ENCODE results near the gene NAPSA. TPM values are rescaled to one million over a fixed set of nuclear protein-coding genes. Genes with fewer than 3 reads are reported as not detected.

Gene NAPSA
- polyA plus RNA-seq, 1 donor from 2014 or later = not detected

DNA sequence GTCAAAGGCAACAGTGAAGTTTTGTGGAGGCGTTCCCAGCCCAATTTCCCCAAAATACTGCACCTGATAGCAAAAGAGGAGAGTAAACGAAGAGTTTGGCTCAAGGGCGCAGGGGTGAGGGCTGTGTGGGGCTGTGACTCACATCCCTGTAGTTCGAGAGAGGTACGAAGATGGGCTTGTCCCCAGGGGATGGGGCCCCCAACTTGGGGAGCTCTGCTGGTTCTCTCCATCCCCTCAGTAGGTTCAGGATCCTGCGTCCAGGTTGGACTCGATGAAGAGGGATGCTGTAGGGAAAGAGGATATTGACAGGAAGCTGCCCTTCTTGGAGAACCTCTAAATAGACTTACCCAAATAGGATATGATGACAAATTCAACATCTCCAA is 3.4 kb downstream of the NAPSA start:
- Histone ChIP-seq H3K9me2 (ENCODE audit: insufficient read depth, low read length) (no peaks in the 10 kb centered on the region), H3F3A (ENCODE audit: insufficient read depth, low read length, poor library complexity, severe bottlenecking) (no peaks in the 10 kb centered on the region), H3K36me3 (ENCODE audit: insufficient read depth, low read length) (no peaks in the 10 kb centered on the region), H3K4me3 (ENCODE audit: low read length) (no peak overlapping the region), H2AFZ (ENCODE audit: low read depth, low read length) (no peak overlapping the region), H3K9me3 (ENCODE audit: low read length) (no peaks in the 10 kb centered on the region), H3K9ac (ENCODE audit: low read length) (no peak overlapping the region), H4K20me1 (ENCODE audit: insufficient read depth) (no peaks in the 10 kb centered on the region), H3K4me2 (ENCODE audit: low read length) (no peak overlapping the region), H3K27me3 (ENCODE audit: insufficient read depth, low read depth, low read length) (no peaks in the 10 kb centered on the region), H3K79me2 (replicated peaks; ENCODE audit: insufficient read depth, low read length) (no peaks in the 10 kb centered on the region), H3K27ac (ENCODE audit: low read length) (no peak overlapping the region)
- TF ChIP-seq SMC3 (conservative IDR thresholded peaks at IDR 0.05; ENCODE audit: poor library complexity) (no peak), REST (IDR thresholded peaks at IDR 0.05; ENCODE audit: borderline replicate concordance) (no peak), CTCF (IDR thresholded peaks at IDR 0.05; ENCODE audit: poor library complexity, severe bottlenecking) (no peak), RAD21 (conservative IDR thresholded peaks at IDR 0.05) (no peak), EP300 (conservative IDR thresholded peaks at IDR 0.05; ENCODE audit: poor library complexity, severe bottlenecking) (no peak), EZH2 (IDR thresholded peaks at IDR 0.05; ENCODE audit: borderline replicate concordance, insufficient read depth, low read length, poor library complexity, severe bottlenecking) (no peak), POLR2AphosphoS5 (IDR thresholded peaks at IDR 0.05) (no peak), TAF1 (IDR thresholded peaks at IDR 0.05; ENCODE audit: low read depth) (no peak)

GRCh38 chr19:50361290-50362029 is 4.0 kb downstream of the NAPSA start:
- Histone ChIP-seq H3K9ac (ENCODE audit: low read length) (no peak overlapping the region), H3K27ac (ENCODE audit: low read length) (no peak overlapping the region), H3K9me2 (ENCODE audit: insufficient read depth, low read length) (no peaks in the 10 kb centered on the region), H3F3A (ENCODE audit: insufficient read depth, low read length, poor library complexity, severe bottlenecking) (no peaks in the 10 kb centered on the region), H3K27me3 (ENCODE audit: insufficient read depth, low read depth, low read length) (no peaks in the 10 kb centered on the region), H3K4me3 (ENCODE audit: low read length) (no peak overlapping the region), H4K20me1 (ENCODE audit: insufficient read depth) (no peaks in the 10 kb centered on the region), H3K36me3 (ENCODE audit: insufficient read depth, low read length) (no peaks in the 10 kb centered on the region), H2AFZ (ENCODE audit: low read depth, low read length) (no peak overlapping the region), H3K9me3 (ENCODE audit: low read length) (no peaks in the 10 kb centered on the region), H3K79me2 (replicated peaks; ENCODE audit: insufficient read depth, low read length) (no peaks in the 10 kb centered on the region), H3K4me2 (ENCODE audit: low read length) (no peak overlapping the region)
- no peak for TF ChIP-seq REST (IDR thresholded peaks at IDR 0.05; ENCODE audit: borderline replicate concordance)
- TF ChIP-seq POLR2AphosphoS5 (IDR thresholded peaks at IDR 0.05) = no peak
- no peak for TF ChIP-seq MXI1 (conservative IDR thresholded peaks at IDR 0.05; ENCODE audit: poor library complexity, severe bottlenecking)
- TF ChIP-seq RAD21 (conservative IDR thresholded peaks at IDR 0.05) = no peak
- TF ChIP-seq TAF1 (IDR thresholded peaks at IDR 0.05; ENCODE audit: low read depth) = no peak
- no peak for TF ChIP-seq EP300 (conservative IDR thresholded peaks at IDR 0.05; ENCODE audit: poor library complexity, severe bottlenecking)
- TF ChIP-seq SMC3 (conservative IDR thresholded peaks at IDR 0.05; ENCODE audit: poor library complexity) = no peak
- TF ChIP-seq EZH2 (IDR thresholded peaks at IDR 0.05; ENCODE audit: borderline replicate concordance, insufficient read depth, low read length, poor library complexity, severe bottlenecking) = no peak
- no peak for TF ChIP-seq CTCF (IDR thresholded peaks at IDR 0.05; ENCODE audit: poor library complexity, severe bottlenecking)
